Sigmoid colon (tissue), 7 donors: ENCODE data around the gene TSPAN18. TPM values are rescaled to one million over a fixed set of nuclear protein-coding genes. Genes with fewer than 3 reads are reported as not detected.

ENCODE experiments used
- DNase-seq: peaks from one replicate; pipeline ENCODE4 v3.0.0-alpha.2; 2019
- H3K27ac ChIP-seq, 4 donors: fragments of 200-600 bp; sonication (generic); one replicate each; pipeline ENCODE4 v1.5.1; 2016 to 2019; ENCODE audit warnings: mild to moderate bottlenecking in 1 of 4
- H3K27me3 ChIP-seq, 3 donors: fragments of 200-600 bp; sonication (generic); one replicate each; pipeline ENCODE4 v1.5.1; 2019; ENCODE audit warnings: mild to moderate bottlenecking in 1 of 3
- H3K36me3 ChIP-seq, 4 donors: fragments of 200-600 bp; sonication (generic); one replicate each; pipeline ENCODE4 v1.5.1; 2016 to 2019
- H3K4me1 ChIP-seq, 4 donors: fragments of 200-600 bp; sonication (generic); one replicate each; pipeline ENCODE4 v1.5.1; 2017 to 2019
- H3K4me3 ChIP-seq, 4 donors: fragments of 200-600 bp; sonication (generic); one replicate each; pipeline ENCODE4 v1.5.1; 2017 to 2019; ENCODE audit warnings: mild to moderate bottlenecking in 2 of 4, moderate library complexity in 1 of 4
- H3K9me3 ChIP-seq, 4 donors: fragments of 200-600 bp in 3 of 4; sonication (generic) in 3 of 4; one replicate each; pipeline versions ENCODE4 v1.5.1 to v1.6.1; 2013 to 2019
- CTCF ChIP-seq, 4 experiments: fragments of 450-650 bp in 3 of 4; fragments of 200-600 bp in 1 of 4; IDR thresholded peaks; one replicate each; pipeline ENCODE4 v1.5.1; 2016 to 2019; ENCODE audit warnings: antibody characterized with exemption in 4 of 4, mild to moderate bottlenecking in 3 of 4, moderate library complexity in 2 of 4
- EP300 ChIP-seq, 4 donors: sonication (generic); formaldehyde crosslinking; IDR thresholded peaks; one replicate each; pipeline ENCODE4 v1.6.1; 2017; ENCODE audit warnings: antibody characterized with exemption in 4 of 4
- POLR2A ChIP-seq, 2 donors: fragments of 450-650 bp; IDR thresholded peaks; one replicate each; pipeline ENCODE4 v1.6.1; 2016; ENCODE audit warnings: antibody characterized with exemption in 2 of 2, mild to moderate bottlenecking in 2 of 2, moderate library complexity in 2 of 2
- POLR2AphosphoS5 ChIP-seq, 4 donors: sonication (generic); formaldehyde crosslinking; IDR thresholded peaks; one replicate each; pipeline ENCODE4 v1.6.1; 2017; ENCODE audit warnings: antibody characterized with exemption in 4 of 4
- WGBS, 2 donors: extraction: QIAGEN DNeasy Blood & Tissue Kit; methylation state at CpG; one replicate each; pipeline ENCODE4 v1.1.7; 2013; 5-methylcytosine and 5-hydroxymethylcytosine counted together
- intact Hi-C: fragments of 100-400 bp; cut with DNase I; formaldehyde crosslinking; loops from one replicate; pipeline ENCODE4 v1.15.1; 2023
- polyA plus RNA-seq, 3 donors: library from polyadenylated mRNA; stranded (reverse); fragments of 200-250 nt; gene quantifications; one replicate each; pipeline ENCODE4 v1.2.3, GENCODE V29; 2013
- total RNA-seq, 4 donors: library from RNA; depleted of rRNA; stranded (reverse); fragments of >200 nt; gene quantifications; one replicate each; pipeline ENCODE4 v1.1.0, GENCODE V29; 2016
- donor health status: healthy with polysubstance abuse.
- donor health status: Bipolar disorder and iron deficiency.
- donor health status: healthy.

TSPAN18 gene
- total and polyA plus RNA-seq, 7 donors: 0.23 to 75.3 (median 13.8) TPM

- peaks cover 0 to 45% (median 23%) of the 10 kb centered on the region in 4 donors for H3K4me1 ChIP-seq
- H3K27ac ChIP-seq: no peak overlapping the region
- intact Hi-C loops: no loop called here
- no peak for DNase-seq
- WGBS, 2 donors: 92 to 94% methylated on average over 1 of the region's 1 CpG
- H3K36me3 ChIP-seq: no peaks in the 10 kb centered on the region
- H3K9me3 ChIP-seq: no peaks in the 10 kb centered on the region
- no peaks in the 10 kb centered on the region for H3K27me3 ChIP-seq
- H3K4me3 ChIP-seq: no peak overlapping the region
- TF ChIP-seq POLR2AphosphoS5 (IDR thresholded peaks at IDR 0.05) (no peak), POLR2A (IDR thresholded peaks at IDR 0.05) (no peak), EP300 (IDR thresholded peaks at IDR 0.05) (no peak), CTCF (IDR thresholded peaks at IDR 0.05) (no peak)
These were observed 145.8 kb downstream of the TSPAN18 start for GRCh38 chr11:44872556-44872955.

GRCh38 chr11:44873537-44873936, 146.8 kb downstream of the TSPAN18 start:
- DNase-seq: no peak
- TF ChIP-seq CTCF (IDR thresholded peaks at IDR 0.05) (no peak), EP300 (IDR thresholded peaks at IDR 0.05) (no peak), POLR2AphosphoS5 (IDR thresholded peaks at IDR 0.05) (no peak), POLR2A (IDR thresholded peaks at IDR 0.05) (no peak)
- intact Hi-C loops: no loop called here
- Histone ChIP-seq H3K27me3 (no peaks in the 10 kb centered on the region), H3K4me1 (peaks cover 0 to 48% (median 22%) of the 10 kb centered on the region in 4 donors), H3K4me3 (no peak overlapping the region), H3K36me3 (no peaks in the 10 kb centered on the region), H3K27ac (no peak overlapping the region), H3K9me3 (no peaks in the 10 kb centered on the region)
- WGBS, 2 donors: 13 to 29% methylated on average over 1 of the region's 1 CpG

DNA sequence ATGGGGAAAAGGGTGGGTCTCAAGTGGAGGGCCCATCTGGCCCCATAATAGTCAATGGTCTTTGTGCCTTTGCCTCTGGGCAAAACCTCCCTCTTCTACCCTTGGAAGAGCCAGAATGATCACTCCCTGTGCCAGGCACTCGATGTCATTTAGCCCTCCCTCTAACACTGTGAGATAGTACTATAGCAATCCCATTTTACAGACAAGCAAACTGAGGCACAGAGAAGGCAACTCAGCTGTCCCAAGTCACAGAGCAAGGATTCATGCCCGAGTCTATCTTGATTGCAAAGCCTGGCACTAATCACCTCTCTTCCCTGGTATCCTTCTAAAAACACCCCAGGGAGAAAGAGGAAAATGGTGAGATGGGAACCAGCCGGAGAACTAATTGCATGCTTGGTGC, 147.5 kb downstream of the TSPAN18 start:
- Histone ChIP-seq H3K27ac (no peak overlapping the region), H3K27me3 (no peaks in the 10 kb centered on the region), H3K9me3 (no peaks in the 10 kb centered on the region), H3K4me1 (peaks cover 0 to 41% (median 14%) of the 10 kb centered on the region in 4 donors), H3K4me3 (no peak overlapping the region), H3K36me3 (no peaks in the 10 kb centered on the region)
- intact Hi-C loops: no loop called here
- 84 to 90% methylated on average over 3 of the region's 3 CpGs for WGBS, 2 donors
- no peak for DNase-seq
- TF ChIP-seq EP300 (IDR thresholded peaks at IDR 0.05) (no peak), CTCF (IDR thresholded peaks at IDR 0.05) (no peak), POLR2A (IDR thresholded peaks at IDR 0.05) (no peak), POLR2AphosphoS5 (IDR thresholded peaks at IDR 0.05) (no peak)

DNA sequence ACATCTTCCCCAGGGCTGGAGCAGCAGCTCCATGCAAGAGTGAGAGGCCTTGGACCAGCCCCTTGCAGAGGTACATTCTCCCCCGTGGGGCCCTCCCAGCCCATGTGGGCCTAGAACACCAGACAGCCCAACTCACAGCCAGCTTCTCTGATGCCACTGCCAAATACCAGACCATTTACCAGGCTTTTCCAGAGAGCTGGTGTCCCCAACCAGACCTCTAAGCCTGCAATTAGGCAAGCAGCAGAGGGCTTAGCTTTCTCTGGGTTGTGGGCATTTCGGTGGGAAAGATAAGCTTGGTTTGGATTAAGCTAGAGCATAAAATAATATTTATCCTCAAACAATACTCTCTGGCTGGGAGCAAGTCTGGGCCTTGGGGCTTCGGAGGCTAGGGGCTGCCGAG, 148.3 kb downstream of the TSPAN18 start:
- Histone ChIP-seq H3K36me3 (no peaks in the 10 kb centered on the region), H3K27me3 (no peaks in the 10 kb centered on the region), H3K9me3 (no peaks in the 10 kb centered on the region), H3K4me1 (peaks cover 0 to 43% (median 11%) of the 10 kb centered on the region in 4 donors), H3K27ac (no peak overlapping the region), H3K4me3 (no peak overlapping the region)
- 78 to 80% methylated on average over 4 of the region's 4 CpGs for WGBS, 2 donors
- no peak for TF ChIP-seq POLR2AphosphoS5 (IDR thresholded peaks at IDR 0.05)
- TF ChIP-seq POLR2A (IDR thresholded peaks at IDR 0.05): no peak
- TF ChIP-seq EP300 (IDR thresholded peaks at IDR 0.05): no peak
- no peak for TF ChIP-seq CTCF (IDR thresholded peaks at IDR 0.05)
- DNase-seq: no peak
- intact Hi-C loops: no loop called here

DNA sequence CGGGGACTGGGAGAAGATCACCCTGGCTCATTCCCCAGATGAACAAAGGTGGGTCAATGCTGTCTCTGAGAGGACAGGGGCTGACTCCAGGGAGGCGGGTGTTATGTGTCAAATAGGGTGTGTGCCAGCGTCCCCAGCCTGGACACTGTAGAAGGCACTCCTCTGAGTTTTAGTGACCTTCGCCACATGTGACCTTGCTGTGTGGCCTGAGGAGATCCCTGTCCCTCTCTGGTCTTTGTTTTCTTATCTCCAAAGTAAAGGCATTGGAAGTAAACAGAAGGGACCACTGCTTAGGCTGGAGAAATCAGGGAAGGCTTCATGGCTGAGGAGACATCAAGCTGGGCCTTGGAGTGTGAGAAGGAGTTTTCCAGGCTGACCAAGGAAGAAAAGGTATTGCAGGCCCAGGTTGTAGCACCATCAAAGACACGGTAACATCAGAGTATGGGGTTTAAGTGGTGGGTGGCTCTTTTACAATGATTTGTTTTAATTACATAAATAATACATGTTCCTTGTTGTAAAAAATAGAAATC, 149.5 kb downstream of the TSPAN18 start:
- no peak for DNase-seq
- Histone ChIP-seq H3K4me3 (no peak overlapping the region), H3K9me3 (no peaks in the 10 kb centered on the region), H3K36me3 (no peaks in the 10 kb centered on the region), H3K27ac (no peak overlapping the region), H3K4me1 (peaks cover 0 to 36% (median 8%) of the 10 kb centered on the region in 4 donors), H3K27me3 (no peaks in the 10 kb centered on the region)
- TF ChIP-seq POLR2A (IDR thresholded peaks at IDR 0.05) (no peak), EP300 (IDR thresholded peaks at IDR 0.05) (no peak), POLR2AphosphoS5 (IDR thresholded peaks at IDR 0.05) (no peak), CTCF (IDR thresholded peaks at IDR 0.05) (no peak)
- WGBS, 2 donors: 83 to 93% methylated on average over 5 of the region's 5 CpGs
- intact Hi-C loops: no loop called here
